K562 (cell line): ENCODE data around the gene RHBDF2. TPM values are rescaled to one million over a fixed set of nuclear protein-coding genes. Genes with fewer than 3 reads are reported as not detected.

Experiments used
- ARID2 ChIP-seq: fragments of 450-650 bp; IDR thresholded peaks from 2 replicates; pipeline ENCODE4 v1.6.1; 2017; ENCODE audit warnings: antibody characterized with exemption, mild to moderate bottlenecking
- CC2D1A ChIP-seq: fragments of 450-650 bp; IDR thresholded peaks from 2 replicates; pipeline ENCODE4 v1.6.1; 2017; ENCODE audit warnings: mild to moderate bottlenecking
- MAZ ChIP-seq, 2 experiments: fragments of 450-650 bp in 1 of 2; sonication (generic) in 1 of 2; formaldehyde crosslinking; IDR thresholded peaks in 1 of 2; conservative IDR thresholded peaks in 1 of 2; 2 replicates each; pipeline versions ENCODE4 v1.4.0 to v1.5.0; 2020; ENCODE audit warnings: mild to moderate bottlenecking in 1 of 2, missing genetic modification reagents in 1 of 2
- MXI1 ChIP-seq: IDR thresholded peaks from 2 replicates; pipeline ENCODE4 v1.6.1; 2011; ENCODE audit warnings: low read depth, mild to moderate bottlenecking, improper control_type of control experiment, low read length
- ZNF12 ChIP-seq: sonication (generic); formaldehyde crosslinking; IDR thresholded peaks from 2 replicates; pipeline ENCODE4 v1.4.0; 2020; ENCODE audit warnings: mild to moderate bottlenecking, missing genetic modification reagents
- polyA plus RNA-seq, 8 experiments: library from polyadenylated mRNA; depleted of rRNA in 4 of 8; stranded (reverse) in 5 of 8; unstranded in 3 of 8; fragments of >200 nt; fragmentation: Nextera tagmentation in 2 of 8; fragmentation: Illumina TruSeq in 1 of 8; extraction: Ambion mirVana in 2 of 8; extraction: Trizol in 1 of 8; gene quantifications; 2 replicates each; pipeline versions ENCODE4 v1.2.1 to v1.2.3, GENCODE V29; 2011 to 2014; ENCODE audit warnings: inconsistent platforms in 1 of 8, missing spikeins in 1 of 8
- total RNA-seq, 7 experiments: library from RNA; depleted of rRNA in 6 of 7; stranded (reverse); fragments of >200 nt in 6 of 7; fragmentation: Illumina TruSeq in 2 of 7; extraction: Trizol in 2 of 7; gene quantifications; 2 replicates each; pipeline versions ENCODE4 v1.2.1 to v1.2.3, GENCODE V29; 2011 to 2021; ENCODE audit warnings: low replicate concordance in 1 of 7
- TF ChIP-seq, protein P1 (sequence below), 2 experiments: fragments of 450-650 bp; formaldehyde crosslinking in 1 of 2; IDR thresholded peaks; 2 replicates each; pipeline versions ENCODE4 v1.4.0 to v1.6.1; 2014 to 2020; ENCODE audit warnings: mild to moderate bottlenecking in 2 of 2, borderline replicate concordance in 1 of 2, low read depth in 1 of 2
- TF ChIP-seq, protein P2 (sequence below), 3 experiments: IDR thresholded peaks in 2 of 3; conservative IDR thresholded peaks in 1 of 3; 2 replicates each; pipeline ENCODE4 v1.5.1; 2011 to 2012; ENCODE audit warnings: low read length in 3 of 3, mild to moderate bottlenecking in 3 of 3, control low read depth in 2 of 3, improper control_type of control experiment in 1 of 3, inconsistent platforms in 1 of 3, low read depth in 1 of 3, mixed read lengths in 1 of 3, moderate library complexity in 1 of 3; ENCODE audit not compliant: insufficient read depth in 2 of 3
- TF ChIP-seq, protein P3 (sequence below): sonication (generic); formaldehyde crosslinking; IDR thresholded peaks from 2 replicates; pipeline ENCODE4 v1.8.1; 2023; ENCODE audit warnings: mild to moderate bottlenecking, missing genetic modification reagents, moderate library complexity
- TF ChIP-seq, protein P4 (sequence below): sonication (generic); formaldehyde crosslinking; IDR thresholded peaks from 2 replicates; pipeline ENCODE4 v1.8.0; 2022; ENCODE audit warnings: mild to moderate bottlenecking, low read depth, missing genetic modification reagents
- TF ChIP-seq, protein P5 (sequence below), 2 experiments: fragments of 450-650 bp; conservative IDR thresholded peaks; 2 replicates each; pipeline ENCODE4 v1.6.1; 2017; ENCODE audit warnings: mild to moderate bottlenecking in 2 of 2, moderate library complexity in 2 of 2

RHBDF2 gene
- total and polyA plus RNA-seq, 9 of the 15 experiments (the other 6 are each of a cell fraction or from before 2014, with no cell fraction given): 0.04 to 2.8 (median 1.1) TPM

DNA sequence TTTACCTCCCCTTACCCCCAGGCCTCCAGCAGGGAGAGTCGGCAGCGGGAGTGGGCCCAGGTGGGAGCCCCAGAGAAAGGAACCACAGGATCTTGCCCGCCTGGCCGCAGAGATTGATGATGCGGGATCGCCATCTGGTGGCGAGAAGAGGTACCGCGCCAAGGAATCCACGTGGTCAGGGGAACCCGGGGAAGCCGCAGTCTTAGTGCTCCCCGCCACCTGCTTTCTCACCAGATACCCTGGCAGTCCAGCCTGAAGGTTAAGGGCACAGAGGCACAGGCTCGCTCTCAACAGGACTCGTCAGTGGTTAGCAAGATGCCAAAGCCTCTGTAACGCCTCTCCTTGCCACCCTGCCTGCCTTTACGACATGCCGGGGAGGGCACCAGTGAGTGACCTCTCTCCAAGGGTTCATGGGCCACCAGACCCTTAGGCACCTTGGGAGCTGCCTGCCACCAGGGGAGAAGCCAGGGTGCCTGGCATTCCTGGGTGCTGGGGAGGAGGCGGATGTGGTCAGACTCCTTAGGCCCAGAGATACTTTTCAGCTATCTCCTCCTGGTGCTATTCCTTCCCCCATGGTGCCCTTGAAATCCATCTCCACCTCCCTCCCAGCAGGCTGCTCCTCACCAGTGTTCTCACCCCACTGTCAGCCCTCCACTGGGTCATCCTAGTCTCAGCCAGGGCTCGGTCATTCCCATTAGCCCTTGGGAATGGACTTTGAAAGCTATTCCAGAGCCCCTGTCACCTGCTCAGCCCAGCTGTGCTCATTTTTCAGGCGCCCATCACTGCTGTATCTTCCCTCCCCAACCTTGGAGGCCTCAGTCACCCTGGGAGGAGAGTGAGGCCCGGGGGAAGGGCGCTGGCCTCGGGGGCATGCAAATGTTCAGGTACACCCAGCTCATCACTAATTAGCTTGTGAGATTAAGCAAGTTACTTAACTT, 5.5 kb upstream of the RHBDF2 start (continued):
- TF ChIP-seq, protein P1, sequence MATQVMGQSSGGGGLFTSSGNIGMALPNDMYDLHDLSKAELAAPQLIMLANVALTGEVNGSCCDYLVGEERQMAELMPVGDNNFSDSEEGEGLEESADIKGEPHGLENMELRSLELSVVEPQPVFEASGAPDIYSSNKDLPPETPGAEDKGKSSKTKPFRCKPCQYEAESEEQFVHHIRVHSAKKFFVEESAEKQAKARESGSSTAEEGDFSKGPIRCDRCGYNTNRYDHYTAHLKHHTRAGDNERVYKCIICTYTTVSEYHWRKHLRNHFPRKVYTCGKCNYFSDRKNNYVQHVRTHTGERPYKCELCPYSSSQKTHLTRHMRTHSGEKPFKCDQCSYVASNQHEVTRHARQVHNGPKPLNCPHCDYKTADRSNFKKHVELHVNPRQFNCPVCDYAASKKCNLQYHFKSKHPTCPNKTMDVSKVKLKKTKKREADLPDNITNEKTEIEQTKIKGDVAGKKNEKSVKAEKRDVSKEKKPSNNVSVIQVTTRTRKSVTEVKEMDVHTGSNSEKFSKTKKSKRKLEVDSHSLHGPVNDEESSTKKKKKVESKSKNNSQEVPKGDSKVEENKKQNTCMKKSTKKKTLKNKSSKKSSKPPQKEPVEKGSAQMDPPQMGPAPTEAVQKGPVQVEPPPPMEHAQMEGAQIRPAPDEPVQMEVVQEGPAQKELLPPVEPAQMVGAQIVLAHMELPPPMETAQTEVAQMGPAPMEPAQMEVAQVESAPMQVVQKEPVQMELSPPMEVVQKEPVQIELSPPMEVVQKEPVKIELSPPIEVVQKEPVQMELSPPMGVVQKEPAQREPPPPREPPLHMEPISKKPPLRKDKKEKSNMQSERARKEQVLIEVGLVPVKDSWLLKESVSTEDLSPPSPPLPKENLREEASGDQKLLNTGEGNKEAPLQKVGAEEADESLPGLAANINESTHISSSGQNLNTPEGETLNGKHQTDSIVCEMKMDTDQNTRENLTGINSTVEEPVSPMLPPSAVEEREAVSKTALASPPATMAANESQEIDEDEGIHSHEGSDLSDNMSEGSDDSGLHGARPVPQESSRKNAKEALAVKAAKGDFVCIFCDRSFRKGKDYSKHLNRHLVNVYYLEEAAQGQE (IDR thresholded peaks at IDR 0.05; ENCODE audit: borderline replicate concordance): peak; percentile 93
- TF ChIP-seq, protein P1 (CRISPR knock-in tag; IDR thresholded peaks at IDR 0.05; ENCODE audit: low read depth): no peak
- TF ChIP-seq ARID2 (peak; percentile 95), CC2D1A (peak; percentile 84; the same call in 1 of the 2 replicates), ZNF12 (CRISPR knock-in tag) (0 out of 2 replicates have a peak, but pooled peaks have one; percentile 72), MAZ (CRISPR knock-in tag; conservative IDR thresholded peaks at IDR 0.05 in 1 of 2, IDR thresholded peaks at IDR 0.05 in 1 of 2) (peak in 1 of 2 experiments; percentile 35; a peak in 1 of 4 replicates), MXI1 (0 out of 2 replicates have a peak, but pooled peaks have one; percentile 41)
- TF ChIP-seq, protein P2, sequence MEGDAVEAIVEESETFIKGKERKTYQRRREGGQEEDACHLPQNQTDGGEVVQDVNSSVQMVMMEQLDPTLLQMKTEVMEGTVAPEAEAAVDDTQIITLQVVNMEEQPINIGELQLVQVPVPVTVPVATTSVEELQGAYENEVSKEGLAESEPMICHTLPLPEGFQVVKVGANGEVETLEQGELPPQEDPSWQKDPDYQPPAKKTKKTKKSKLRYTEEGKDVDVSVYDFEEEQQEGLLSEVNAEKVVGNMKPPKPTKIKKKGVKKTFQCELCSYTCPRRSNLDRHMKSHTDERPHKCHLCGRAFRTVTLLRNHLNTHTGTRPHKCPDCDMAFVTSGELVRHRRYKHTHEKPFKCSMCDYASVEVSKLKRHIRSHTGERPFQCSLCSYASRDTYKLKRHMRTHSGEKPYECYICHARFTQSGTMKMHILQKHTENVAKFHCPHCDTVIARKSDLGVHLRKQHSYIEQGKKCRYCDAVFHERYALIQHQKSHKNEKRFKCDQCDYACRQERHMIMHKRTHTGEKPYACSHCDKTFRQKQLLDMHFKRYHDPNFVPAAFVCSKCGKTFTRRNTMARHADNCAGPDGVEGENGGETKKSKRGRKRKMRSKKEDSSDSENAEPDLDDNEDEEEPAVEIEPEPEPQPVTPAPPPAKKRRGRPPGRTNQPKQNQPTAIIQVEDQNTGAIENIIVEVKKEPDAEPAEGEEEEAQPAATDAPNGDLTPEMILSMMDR (IDR thresholded peaks at IDR 0.05 in 2 of 3, conservative IDR thresholded peaks at IDR 0.05 in 1 of 3; ENCODE audit: insufficient read depth in 2 of 3, low read depth in 1 of 3, low read length in 3 of 3): peak; percentile 92 to 96 (median 93)
- TF ChIP-seq, protein P3, sequence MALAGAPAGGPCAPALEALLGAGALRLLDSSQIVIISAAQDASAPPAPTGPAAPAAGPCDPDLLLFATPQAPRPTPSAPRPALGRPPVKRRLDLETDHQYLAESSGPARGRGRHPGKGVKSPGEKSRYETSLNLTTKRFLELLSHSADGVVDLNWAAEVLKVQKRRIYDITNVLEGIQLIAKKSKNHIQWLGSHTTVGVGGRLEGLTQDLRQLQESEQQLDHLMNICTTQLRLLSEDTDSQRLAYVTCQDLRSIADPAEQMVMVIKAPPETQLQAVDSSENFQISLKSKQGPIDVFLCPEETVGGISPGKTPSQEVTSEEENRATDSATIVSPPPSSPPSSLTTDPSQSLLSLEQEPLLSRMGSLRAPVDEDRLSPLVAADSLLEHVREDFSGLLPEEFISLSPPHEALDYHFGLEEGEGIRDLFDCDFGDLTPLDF: peak; percentile 66; the same call in 1 of the 2 replicates
- TF ChIP-seq, protein P4, sequence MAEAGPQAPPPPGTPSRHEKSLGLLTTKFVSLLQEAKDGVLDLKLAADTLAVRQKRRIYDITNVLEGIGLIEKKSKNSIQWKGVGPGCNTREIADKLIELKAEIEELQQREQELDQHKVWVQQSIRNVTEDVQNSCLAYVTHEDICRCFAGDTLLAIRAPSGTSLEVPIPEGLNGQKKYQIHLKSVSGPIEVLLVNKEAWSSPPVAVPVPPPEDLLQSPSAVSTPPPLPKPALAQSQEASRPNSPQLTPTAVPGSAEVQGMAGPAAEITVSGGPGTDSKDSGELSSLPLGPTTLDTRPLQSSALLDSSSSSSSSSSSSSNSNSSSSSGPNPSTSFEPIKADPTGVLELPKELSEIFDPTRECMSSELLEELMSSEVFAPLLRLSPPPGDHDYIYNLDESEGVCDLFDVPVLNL (CRISPR knock-in tag): no peak
- TF ChIP-seq, protein P5, sequence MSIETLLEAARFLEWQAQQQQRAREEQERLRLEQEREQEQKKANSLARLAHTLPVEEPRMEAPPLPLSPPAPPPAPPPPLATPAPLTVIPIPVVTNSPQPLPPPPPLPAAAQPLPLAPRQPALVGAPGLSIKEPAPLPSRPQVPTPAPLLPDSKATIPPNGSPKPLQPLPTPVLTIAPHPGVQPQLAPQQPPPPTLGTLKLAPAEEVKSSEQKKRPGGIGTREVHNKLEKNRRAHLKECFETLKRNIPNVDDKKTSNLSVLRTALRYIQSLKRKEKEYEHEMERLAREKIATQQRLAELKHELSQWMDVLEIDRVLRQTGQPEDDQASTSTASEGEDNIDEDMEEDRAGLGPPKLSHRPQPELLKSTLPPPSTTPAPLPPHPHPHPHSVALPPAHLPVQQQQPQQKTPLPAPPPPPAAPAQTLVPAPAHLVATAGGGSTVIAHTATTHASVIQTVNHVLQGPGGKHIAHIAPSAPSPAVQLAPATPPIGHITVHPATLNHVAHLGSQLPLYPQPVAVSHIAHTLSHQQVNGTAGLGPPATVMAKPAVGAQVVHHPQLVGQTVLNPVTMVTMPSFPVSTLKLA (conservative IDR thresholded peaks at IDR 0.05): peak; percentile 91 to 94
